WTC11 (cell line): Measurements from ENCODE around the gene TBC1D23. TPM values are rescaled to one million over a fixed set of nuclear protein-coding genes. Genes with fewer than 3 reads are reported as not detected.

Experiments used
- ATAC-seq: fragments of 200-7000 bp; cut with Tn5 transposase; 2 replicates; pipeline ENCODE4 v1.10.0; 2021; ENCODE audit warnings: mild to moderate bottlenecking, moderate library complexity
- CTCF ChIA-PET: fragments of 300-600 bp; sonication (Branson Sonifier 250); formaldehyde crosslinking; loops from one replicate; lab custom pipeline; 2021; ENCODE audit warnings: antibody characterized with exemption; lab: Charles Lee
- POLR2A ChIA-PET: fragments of 350-600 bp; sonication (Branson Sonifier 250); formaldehyde crosslinking; loops from one replicate; lab custom pipeline; 2021; ENCODE audit warnings: antibody characterized with exemption; lab: Charles Lee
- DNase-seq: peaks from one replicate; pipeline ENCODE4 v3.0.0; 2021; ENCODE audit warnings: low spot score
- H3K27ac Mint-ChIP-seq: 2 replicates; pipeline ENCODE4 v1.8.0; 2021; ENCODE audit warnings: mixed read lengths
- H3K27me3 Mint-ChIP-seq: 2 replicates; pipeline ENCODE4 v1.8.0; 2021; ENCODE audit warnings: low read depth, mild to moderate bottlenecking, moderate library complexity, mixed read lengths
- H3K36me3 Mint-ChIP-seq: 2 replicates; pipeline ENCODE4 v1.8.0; 2021; ENCODE audit warnings: mixed read lengths
- H3K4me1 Mint-ChIP-seq: 2 replicates; pipeline ENCODE4 v1.8.0; 2022; ENCODE audit warnings: mixed read lengths
- H3K4me3 Mint-ChIP-seq: 2 replicates; pipeline ENCODE4 v1.8.0; 2021; ENCODE audit warnings: mild to moderate bottlenecking, moderate library complexity, mixed read lengths
- H3K9me3 Mint-ChIP-seq: 2 replicates; pipeline ENCODE4 v1.8.0; 2021; ENCODE audit warnings: mixed read lengths
- E2F1 ChIP-seq: sonication (generic); formaldehyde crosslinking; IDR thresholded peaks from 2 replicates; pipeline ENCODE4 v1.8.0; 2022; ENCODE audit warnings: mild to moderate bottlenecking, missing genetic modification reagents
- ELF4 ChIP-seq: sonication (generic); formaldehyde crosslinking; IDR thresholded peaks from 2 replicates; pipeline ENCODE4 v1.8.1; 2022; ENCODE audit warnings: low read depth, mild to moderate bottlenecking, moderate library complexity, missing genetic modification reagents
- EMX1 ChIP-seq: fragments of 250-450 bp; sonication (Bioruptor Pico); IDR thresholded peaks from 2 replicates; pipeline ENCODE4 v1.8.0; 2021; ENCODE audit warnings: mild to moderate bottlenecking
- NR1H2 ChIP-seq: sonication (generic); formaldehyde crosslinking; IDR thresholded peaks from 2 replicates; pipeline ENCODE4 v1.9.0; 2021; ENCODE audit warnings: mild to moderate bottlenecking, moderate library complexity, missing genetic modification reagents
- OVOL2 ChIP-seq: fragments of 250-450 bp; sonication (Bioruptor Pico); IDR thresholded peaks from 2 replicates; pipeline ENCODE4 v1.9.0; 2021; ENCODE audit warnings: mild to moderate bottlenecking, borderline replicate concordance
- PRRX2 ChIP-seq: fragments of 250-450 bp; sonication (Bioruptor Pico); IDR thresholded peaks from 2 replicates; pipeline ENCODE4 v1.8.0; 2021; ENCODE audit warnings: mild to moderate bottlenecking
- SOX15 ChIP-seq: fragments of 250-450 bp; sonication (Bioruptor Pico); IDR thresholded peaks from 2 replicates; pipeline ENCODE4 v1.9.0; 2021; ENCODE audit warnings: mild to moderate bottlenecking
- TCF7 ChIP-seq: sonication (generic); formaldehyde crosslinking; IDR thresholded peaks from 2 replicates; pipeline ENCODE4 v1.8.0; 2022; ENCODE audit warnings: mild to moderate bottlenecking, low read depth, missing genetic modification reagents, moderate library complexity
- TP53 ChIP-seq: sonication (generic); formaldehyde crosslinking; IDR thresholded peaks from 2 replicates; pipeline ENCODE4 v1.8.1; 2023; ENCODE audit warnings: mild to moderate bottlenecking, missing genetic modification reagents
- ZBTB21 ChIP-seq: sonication (generic); formaldehyde crosslinking; IDR thresholded peaks from 2 replicates; pipeline ENCODE4 v1.8.1; 2023; ENCODE audit warnings: mild to moderate bottlenecking, missing genetic modification reagents, borderline replicate concordance
- ZMAT4 ChIP-seq: fragments of 250-450 bp; sonication (Bioruptor Pico); IDR thresholded peaks from 2 replicates; pipeline ENCODE4 v1.9.0; 2021; ENCODE audit warnings: mild to moderate bottlenecking
- ZNF232 ChIP-seq: sonication (generic); formaldehyde crosslinking; IDR thresholded peaks from 2 replicates; pipeline ENCODE4 v1.8.0; 2022; ENCODE audit warnings: mild to moderate bottlenecking, missing genetic modification reagents
- ZNF423 ChIP-seq: fragments of 250-450 bp; sonication (Bioruptor Pico); IDR thresholded peaks from 2 replicates; pipeline ENCODE4 v2.1.2; 2022; ENCODE audit warnings: mild to moderate bottlenecking, moderate library complexity
- ZNF512 ChIP-seq: sonication (generic); formaldehyde crosslinking; IDR thresholded peaks from 2 replicates; pipeline ENCODE4 v1.8.1; 2022; ENCODE audit warnings: missing genetic modification reagents, borderline replicate concordance
- total RNA-seq: library from RNA; stranded (reverse); gene quantifications from 3 replicates; pipeline ENCODE4 v1.2.3, GENCODE V29; 2021
- TF ChIP-seq, protein P1 (sequence below): sonication (generic); formaldehyde crosslinking; IDR thresholded peaks from 2 replicates; pipeline ENCODE4 v1.8.0; 2022; ENCODE audit warnings: mild to moderate bottlenecking, missing genetic modification reagents
- TF ChIP-seq, protein P2 (sequence below): sonication (generic); formaldehyde crosslinking; IDR thresholded peaks from 2 replicates; pipeline ENCODE4 v1.8.0; 2022; ENCODE audit warnings: mild to moderate bottlenecking, missing genetic modification reagents
- TF ChIP-seq, protein P3 (sequence below): fragments of 200-600 bp; IDR thresholded peaks from 2 replicates; pipeline ENCODE4 v1.8.0; 2022; ENCODE audit warnings: antibody characterized with exemption
- TF ChIP-seq, protein P4 (sequence below): fragments of 250-450 bp; sonication (Bioruptor Pico); IDR thresholded peaks from 2 replicates; pipeline ENCODE4 v1.8.0; 2021; ENCODE audit warnings: mild to moderate bottlenecking
- TF ChIP-seq, protein P5 (sequence below): fragments of 250-450 bp; sonication (Bioruptor Pico); conservative IDR thresholded peaks from 2 replicates; pipeline ENCODE4 v1.9.0; 2021; ENCODE audit warnings: mild to moderate bottlenecking

The TBC1D23 gene
- total RNA-seq, 1 experiment from 2014 or later, result 73.6 TPM

- no peak for TF ChIP-seq ZNF232 (CRISPR knock-in tag)
- TF ChIP-seq E2F1 (CRISPR knock-in tag), result no peak
- TF ChIP-seq EMX1 (CRISPR knock-in tag), result no peak
- TF ChIP-seq NR1H2 (CRISPR knock-in tag), result no peak
- TF ChIP-seq, protein P1, sequence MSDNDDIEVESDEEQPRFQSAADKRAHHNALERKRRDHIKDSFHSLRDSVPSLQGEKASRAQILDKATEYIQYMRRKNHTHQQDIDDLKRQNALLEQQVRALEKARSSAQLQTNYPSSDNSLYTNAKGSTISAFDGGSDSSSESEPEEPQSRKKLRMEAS, result no peak
- no peak for TF ChIP-seq ZNF512 (CRISPR knock-in tag)
- no peak for TF ChIP-seq TP53 (CRISPR knock-in tag)
- TF ChIP-seq, all 79 proteins: peak for 0
These were observed 105.6 kb downstream of the TBC1D23 start (continued) for GRCh38 chr3:100366424-100366823.

DNA sequence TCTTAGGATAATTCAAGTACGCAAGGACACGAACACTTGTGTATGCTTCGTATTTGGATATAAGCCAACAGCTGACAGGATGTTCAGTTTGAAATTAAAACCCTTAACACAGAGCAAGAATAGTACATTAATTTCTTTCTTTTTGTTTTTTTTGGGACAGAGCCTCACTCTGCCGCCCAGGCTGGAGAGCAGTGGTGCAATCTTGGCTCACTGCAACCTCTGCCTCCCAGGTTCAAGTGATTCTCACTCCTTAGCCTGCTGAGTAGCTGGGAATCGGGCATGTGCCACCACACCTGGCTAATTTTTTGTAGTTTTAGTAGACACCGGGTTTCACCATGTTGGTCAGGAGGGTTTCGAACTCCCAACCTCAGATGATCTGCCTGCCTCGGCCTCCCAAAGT, 107.6 kb downstream of the TBC1D23 start:
- POLR2A ChIA-PET, result no interaction called here
- no peaks in the 10 kb centered on the region for H3K27me3 Mint-ChIP-seq
- H3K4me1 Mint-ChIP-seq, result peaks cover 7% of the 10 kb centered on the region; the same call in 1 of the 2 replicates
- CTCF ChIA-PET, result no interaction called here
- TF ChIP-seq, protein P2, sequence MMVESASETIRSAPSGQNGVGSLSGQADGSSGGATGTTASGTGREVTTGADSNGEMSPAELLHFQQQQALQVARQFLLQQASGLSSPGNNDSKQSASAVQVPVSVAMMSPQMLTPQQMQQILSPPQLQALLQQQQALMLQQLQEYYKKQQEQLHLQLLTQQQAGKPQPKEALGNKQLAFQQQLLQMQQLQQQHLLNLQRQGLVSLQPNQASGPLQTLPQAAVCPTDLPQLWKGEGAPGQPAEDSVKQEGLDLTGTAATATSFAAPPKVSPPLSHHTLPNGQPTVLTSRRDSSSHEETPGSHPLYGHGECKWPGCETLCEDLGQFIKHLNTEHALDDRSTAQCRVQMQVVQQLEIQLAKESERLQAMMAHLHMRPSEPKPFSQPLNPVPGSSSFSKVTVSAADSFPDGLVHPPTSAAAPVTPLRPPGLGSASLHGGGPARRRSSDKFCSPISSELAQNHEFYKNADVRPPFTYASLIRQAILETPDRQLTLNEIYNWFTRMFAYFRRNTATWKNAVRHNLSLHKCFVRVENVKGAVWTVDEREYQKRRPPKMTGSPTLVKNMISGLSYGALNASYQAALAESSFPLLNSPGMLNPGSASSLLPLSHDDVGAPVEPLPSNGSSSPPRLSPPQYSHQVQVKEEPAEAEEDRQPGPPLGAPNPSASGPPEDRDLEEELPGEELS (CRISPR knock-in tag), result no peak
- TF ChIP-seq OVOL2 (no peak), TCF7 (CRISPR knock-in tag) (no peak), ZBTB21 (CRISPR knock-in tag) (no peak), EMX1 (CRISPR knock-in tag) (no peak)
- peaks cover 53% of the 10 kb centered on the region for H3K36me3 Mint-ChIP-seq
- ATAC-seq (no peak), DNase-seq (no peak)
- H3K27ac Mint-ChIP-seq, result no peak overlapping the region
- no peak overlapping the region for H3K4me3 Mint-ChIP-seq
- 0 out of 2 replicates have a peak, but pooled peaks cover 3% of the 10 kb centered on the region for H3K9me3 Mint-ChIP-seq

GRCh38 chr3:100370756-100371155, 110.0 kb downstream of the TBC1D23 start:
- H3K27ac Mint-ChIP-seq, result no peak overlapping the region
- peaks cover 7% of the 10 kb centered on the region; the same call in 1 of the 2 replicates for H3K4me1 Mint-ChIP-seq
- no peak overlapping the region for H3K4me3 Mint-ChIP-seq
- ChIA-PET POLR2A (no interaction called here), CTCF (no interaction called here)
- DNase-seq, result no peak
- peaks cover 37% of the 10 kb centered on the region for H3K36me3 Mint-ChIP-seq
- ATAC-seq, result no peak
- H3K27me3 Mint-ChIP-seq, result no peaks in the 10 kb centered on the region
- H3K9me3 Mint-ChIP-seq, result no peaks in the 10 kb centered on the region
- TF ChIP-seq SOX15, result no peak
- TF ChIP-seq ZNF423 (CRISPR knock-in tag), result no peak
- TF ChIP-seq, protein P3, sequence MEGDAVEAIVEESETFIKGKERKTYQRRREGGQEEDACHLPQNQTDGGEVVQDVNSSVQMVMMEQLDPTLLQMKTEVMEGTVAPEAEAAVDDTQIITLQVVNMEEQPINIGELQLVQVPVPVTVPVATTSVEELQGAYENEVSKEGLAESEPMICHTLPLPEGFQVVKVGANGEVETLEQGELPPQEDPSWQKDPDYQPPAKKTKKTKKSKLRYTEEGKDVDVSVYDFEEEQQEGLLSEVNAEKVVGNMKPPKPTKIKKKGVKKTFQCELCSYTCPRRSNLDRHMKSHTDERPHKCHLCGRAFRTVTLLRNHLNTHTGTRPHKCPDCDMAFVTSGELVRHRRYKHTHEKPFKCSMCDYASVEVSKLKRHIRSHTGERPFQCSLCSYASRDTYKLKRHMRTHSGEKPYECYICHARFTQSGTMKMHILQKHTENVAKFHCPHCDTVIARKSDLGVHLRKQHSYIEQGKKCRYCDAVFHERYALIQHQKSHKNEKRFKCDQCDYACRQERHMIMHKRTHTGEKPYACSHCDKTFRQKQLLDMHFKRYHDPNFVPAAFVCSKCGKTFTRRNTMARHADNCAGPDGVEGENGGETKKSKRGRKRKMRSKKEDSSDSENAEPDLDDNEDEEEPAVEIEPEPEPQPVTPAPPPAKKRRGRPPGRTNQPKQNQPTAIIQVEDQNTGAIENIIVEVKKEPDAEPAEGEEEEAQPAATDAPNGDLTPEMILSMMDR, result no peak
- TF ChIP-seq PRRX2 (CRISPR knock-in tag), result no peak
- no peak for TF ChIP-seq ZMAT4 (CRISPR knock-in tag)
- TF ChIP-seq, protein P4, sequence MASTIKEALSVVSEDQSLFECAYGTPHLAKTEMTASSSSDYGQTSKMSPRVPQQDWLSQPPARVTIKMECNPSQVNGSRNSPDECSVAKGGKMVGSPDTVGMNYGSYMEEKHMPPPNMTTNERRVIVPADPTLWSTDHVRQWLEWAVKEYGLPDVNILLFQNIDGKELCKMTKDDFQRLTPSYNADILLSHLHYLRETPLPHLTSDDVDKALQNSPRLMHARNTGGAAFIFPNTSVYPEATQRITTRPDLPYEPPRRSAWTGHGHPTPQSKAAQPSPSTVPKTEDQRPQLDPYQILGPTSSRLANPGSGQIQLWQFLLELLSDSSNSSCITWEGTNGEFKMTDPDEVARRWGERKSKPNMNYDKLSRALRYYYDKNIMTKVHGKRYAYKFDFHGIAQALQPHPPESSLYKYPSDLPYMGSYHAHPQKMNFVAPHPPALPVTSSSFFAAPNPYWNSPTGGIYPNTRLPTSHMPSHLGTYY (CRISPR knock-in tag), result no peak
- TF ChIP-seq, protein P5, sequence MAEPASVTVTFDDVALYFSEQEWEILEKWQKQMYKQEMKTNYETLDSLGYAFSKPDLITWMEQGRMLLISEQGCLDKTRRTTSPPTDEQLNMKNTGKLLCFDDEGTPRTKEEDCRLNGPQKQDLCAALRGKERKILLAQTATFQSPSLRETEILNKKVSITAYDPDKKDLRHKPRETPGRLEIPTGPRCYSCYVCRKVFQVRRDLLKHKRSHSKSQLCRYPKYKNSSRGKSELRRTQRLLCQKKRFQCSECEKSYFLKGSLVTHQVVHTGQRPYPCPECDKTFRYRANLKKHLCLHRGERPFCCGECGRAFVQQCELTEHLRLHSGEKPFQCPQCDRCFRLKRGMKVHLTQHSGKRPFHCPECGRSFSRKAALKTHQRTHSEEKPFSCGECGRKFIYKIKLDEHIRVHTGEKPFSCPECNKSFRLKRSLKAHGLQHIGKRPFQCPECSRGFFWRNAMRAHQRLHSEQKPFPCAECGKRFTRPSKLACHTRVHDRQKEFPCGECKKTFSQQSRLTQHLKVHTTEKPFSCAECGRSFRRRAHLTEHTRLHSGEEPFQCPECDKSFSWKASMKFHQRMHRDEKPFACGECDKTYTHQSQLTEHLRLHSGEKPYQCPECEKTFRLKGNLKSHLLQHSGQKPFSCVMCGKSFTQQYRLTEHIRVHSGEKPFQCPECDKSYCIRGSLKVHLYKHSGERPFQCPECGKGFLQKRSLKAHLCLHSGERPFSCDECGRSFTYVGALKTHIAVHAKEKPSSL (CRISPR knock-in tag), result no peak
- TF ChIP-seq ELF4 (CRISPR knock-in tag), result no peak
